ENCODE measurements around the gene PIPOX.

PIPOX gene

DNA sequence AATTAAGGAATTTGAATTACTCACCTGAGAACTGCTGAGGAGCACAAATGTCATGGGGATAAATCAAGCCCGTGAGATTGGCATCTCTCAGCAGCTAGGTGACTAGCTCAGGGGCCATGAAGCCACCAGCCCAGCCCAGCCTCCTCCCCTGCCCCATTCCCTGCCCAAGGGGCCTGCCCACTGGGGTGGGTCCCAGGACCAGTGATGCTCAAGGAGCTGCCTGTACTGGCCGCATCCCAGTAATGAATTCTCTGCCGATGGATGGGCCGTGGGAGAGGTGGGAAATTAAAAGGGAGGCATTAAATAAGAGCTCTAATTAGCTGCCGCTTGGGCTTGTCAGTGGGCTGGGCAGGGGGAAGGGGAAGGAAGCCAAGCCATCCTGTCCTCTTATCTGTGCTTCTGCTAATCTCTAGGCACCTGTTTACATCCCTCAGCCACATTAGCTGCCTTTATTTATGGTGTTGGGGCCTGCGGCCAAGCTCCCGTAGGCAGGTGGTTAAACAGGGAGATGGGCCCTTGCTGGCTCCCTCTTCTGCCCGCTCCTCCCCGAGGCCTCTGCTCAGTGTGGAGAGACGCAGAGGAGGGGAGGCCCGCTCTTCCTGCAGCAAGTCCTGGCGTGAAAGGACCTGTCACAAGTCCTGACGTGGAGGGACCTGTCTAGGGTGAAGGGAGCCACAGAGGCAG lies 48.8 kb downstream of the PIPOX start:
- in situ Hi-C loops (cut with HindIII; ENCODE audit: low sequenced_read_pairs): no loop called here

DNA sequence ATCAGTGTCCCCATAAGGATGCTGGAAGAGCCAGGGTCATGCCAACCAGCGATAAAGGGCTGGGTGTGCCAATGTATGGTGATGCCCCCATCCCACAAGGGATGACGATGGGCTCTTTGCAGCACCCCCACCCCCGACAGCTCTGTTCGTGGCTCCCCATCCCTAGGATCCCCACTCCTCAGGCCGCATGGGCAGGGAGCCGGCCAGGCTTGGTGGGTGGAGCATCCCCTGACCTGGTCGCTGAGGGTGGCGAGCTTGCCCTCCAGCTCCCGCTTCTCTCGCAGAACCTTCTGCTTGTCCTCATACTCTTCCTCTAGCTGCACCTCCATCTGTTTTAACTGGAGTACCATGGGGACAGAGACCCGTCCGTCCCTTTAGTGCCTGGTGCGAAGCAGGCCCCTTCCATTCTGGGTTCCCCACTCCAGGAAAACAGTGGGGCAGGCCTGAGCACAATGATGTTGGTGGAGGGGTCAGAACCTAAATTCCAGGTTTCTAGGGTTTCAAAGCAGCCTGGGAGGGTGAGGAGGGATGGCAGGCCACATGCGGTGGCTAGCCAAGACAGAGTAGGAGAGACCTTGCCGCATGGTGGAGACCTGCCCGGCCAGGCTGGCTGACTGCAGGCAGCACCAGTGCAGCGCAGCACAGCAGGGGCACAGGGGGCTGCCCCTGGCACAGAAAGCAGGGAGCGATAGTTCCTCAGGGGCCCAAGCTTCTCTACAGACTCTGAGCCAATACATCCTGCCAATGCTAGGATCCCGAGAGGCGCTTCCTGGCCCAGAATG lies 50.3 kb downstream of the PIPOX start:
- in situ Hi-C loops (cut with HindIII; ENCODE audit: low sequenced_read_pairs): no loop called here

DNA sequence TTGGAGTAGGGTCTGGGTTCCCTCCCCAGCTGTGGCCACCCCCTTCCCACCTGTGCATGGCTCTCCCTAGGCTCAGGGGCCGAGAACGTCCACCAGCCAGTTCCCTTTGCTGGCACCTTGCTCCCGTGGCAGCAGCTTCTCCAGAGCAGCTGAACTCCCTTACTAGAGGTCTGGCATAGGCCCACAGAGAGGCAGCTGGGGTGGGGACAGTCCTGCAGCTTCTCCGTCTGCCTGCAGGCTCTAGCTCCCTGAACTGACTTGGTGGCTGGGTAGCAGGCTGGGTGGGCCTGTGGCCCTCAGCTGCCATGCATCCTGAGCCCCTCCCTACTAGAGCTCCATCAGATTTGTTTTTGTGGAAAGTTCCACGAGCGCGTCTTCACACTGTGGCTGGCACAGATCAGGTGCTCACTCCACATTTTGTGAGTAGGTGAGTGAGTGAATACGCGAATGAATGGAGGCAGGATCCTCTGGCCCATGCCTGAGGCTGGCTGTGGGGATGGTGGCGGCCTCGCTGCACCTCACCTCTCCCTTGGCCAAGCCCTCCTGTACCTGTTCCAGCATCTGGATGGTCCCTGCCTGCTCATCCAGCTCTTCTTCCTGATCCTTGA lies 51.3 kb downstream of the PIPOX start:
- in situ Hi-C loops (cut with HindIII; ENCODE audit: low sequenced_read_pairs): no loop called here

DNA sequence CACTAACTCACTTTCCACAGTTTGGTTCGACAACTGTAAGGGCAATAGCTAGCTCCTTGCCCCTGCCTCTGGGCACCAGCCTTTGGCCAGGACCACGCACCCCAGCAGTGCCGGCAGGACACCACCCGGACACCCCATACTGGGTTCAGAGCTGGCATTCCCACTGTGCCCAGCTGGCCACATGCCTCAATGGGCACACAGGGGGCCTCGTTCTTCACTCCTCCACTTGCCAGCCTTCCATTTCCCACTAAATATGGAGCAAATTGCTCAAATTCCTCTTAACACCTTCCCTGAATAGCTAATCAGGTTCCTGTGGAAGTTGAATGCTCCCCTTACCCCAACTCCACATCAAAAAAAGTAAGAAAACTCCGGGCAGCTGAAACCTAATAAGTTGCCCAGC lies 52.5 kb downstream of the PIPOX start:
- in situ Hi-C loops (cut with HindIII; ENCODE audit: low sequenced_read_pairs): no loop called here

DNA sequence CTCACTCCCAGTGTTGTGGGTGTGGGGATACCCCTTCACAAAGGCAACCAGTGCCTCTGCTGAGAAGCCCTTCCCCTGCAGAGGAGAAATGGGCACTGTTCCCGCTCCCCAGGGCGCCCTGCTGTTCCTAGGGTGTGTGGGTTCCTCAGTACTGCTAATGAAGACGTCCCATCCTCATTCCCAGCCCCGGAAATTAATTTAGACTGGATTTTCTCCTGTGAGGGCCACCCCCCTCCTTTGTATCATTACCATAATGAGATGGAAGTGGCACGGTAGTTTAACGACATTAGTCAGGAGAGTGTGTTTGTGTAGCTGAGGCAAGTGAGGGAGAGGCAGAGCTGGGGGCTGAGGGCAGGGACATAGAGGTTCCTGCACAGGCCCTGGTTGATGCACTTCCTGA lies 53.2 kb downstream of the PIPOX start:
- in situ Hi-C loops (cut with HindIII; ENCODE audit: low sequenced_read_pairs): no loop called here

DNA sequence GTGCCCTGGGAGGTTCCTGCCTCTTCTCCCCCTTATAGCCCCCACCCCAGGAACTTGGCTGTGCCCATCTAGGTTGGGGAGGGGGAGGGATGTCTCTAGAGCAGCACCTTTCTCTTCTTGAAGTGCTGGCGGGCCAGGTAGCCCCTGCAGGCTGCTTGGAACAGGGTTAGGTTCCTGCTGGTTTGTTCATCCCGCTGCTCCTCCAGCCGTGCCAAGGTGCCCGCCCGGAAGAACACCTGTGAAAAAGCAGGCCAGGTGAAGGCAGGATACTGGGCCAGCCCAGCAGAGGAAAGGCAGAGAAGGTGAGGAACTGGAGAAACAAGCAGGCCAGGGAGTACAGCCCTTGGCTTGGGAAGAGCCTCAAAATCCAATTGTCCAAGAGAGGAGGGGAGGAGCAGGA lies 56.6 kb downstream of the PIPOX start:
- in situ Hi-C loops (cut with HindIII; ENCODE audit: low sequenced_read_pairs): no loop called here

DNA sequence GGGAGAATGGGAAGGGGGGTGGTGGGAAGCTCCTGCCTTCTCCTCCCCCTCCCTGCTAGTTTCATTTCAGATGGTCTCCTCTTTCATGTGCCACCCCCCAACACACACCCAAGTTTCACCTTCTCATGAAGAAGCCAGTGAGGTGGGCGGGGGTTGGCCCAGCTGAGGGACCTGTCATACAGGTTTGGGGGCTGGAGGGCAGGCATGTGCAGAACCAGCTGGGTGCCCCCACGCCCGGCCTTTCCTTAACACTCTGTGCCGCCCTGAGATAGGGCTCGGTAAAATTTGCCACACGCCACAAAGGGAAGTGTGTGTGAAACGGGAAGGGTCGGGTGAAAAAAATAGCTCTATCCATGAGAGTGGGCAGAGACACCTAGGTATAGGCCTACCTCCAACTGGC lies 57.4 kb downstream of the PIPOX start:
- in situ Hi-C loops (cut with HindIII; ENCODE audit: low sequenced_read_pairs): no loop called here

DNA sequence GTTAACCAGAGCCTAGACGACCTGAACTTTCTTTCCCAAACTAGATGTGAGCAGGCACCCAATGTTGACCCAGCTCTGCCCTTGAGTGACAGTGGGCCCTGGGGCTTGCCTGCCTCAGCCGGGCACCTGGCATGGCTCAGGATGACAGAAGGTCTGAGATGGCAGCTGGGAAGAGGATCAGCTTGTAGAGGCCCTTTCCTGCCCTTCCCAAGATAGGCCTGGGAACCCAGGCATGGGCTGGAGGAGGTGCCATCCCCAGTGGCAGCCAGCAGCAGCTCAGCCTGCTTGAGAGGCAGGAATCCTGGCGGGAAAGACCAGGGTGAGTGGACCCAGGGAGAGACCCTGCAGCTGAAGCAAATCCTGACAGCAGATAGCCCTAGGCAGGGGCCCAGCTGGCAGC lies 59.1 kb downstream of the PIPOX start:
- in situ Hi-C loops (cut with HindIII; ENCODE audit: low sequenced_read_pairs): no loop called here

DNA sequence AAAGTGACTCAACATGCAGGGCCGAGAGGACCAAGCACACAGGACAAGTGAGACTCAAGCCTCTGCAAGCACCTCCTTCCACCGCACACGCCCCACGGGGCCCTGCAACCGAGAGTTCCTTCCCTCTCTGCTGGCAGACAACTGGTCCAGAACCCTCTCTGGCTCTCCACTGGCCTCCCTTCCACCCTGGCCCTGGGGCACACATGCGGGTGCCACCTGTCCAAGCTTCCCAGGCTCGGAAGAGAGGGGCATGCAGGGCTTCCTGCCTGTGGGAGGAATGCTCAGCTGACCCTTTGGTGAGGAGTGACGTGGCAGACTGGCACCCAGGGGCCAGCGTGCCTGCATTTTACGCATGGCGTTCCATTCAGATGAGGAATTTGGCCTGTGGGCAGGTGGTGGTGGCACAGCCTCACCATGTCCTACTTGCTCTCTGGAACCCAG lies 59.8 kb downstream of the PIPOX start:
- in situ Hi-C loops (cut with HindIII; ENCODE audit: low sequenced_read_pairs): no loop called here

DNA sequence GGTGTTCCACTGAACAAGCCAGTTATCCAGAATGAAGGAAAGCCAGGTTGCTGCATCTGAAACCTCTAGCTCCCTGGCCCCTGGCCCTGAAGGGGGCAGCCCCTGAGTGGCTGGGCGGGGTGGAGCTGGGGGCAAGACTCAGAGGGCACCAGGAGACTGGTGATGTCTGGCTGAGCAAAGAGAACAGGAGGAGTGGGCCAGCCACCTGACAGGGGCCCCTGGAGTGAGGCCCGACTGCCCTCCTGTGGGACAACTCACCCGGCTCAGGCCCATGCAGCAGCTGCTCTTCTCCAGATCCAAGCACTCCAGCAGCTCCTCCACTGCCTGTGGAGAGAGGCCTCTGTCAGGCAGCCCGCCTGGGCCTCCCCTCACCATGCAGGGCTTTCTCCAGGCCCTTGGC lies 60.4 kb downstream of the PIPOX start:
- in situ Hi-C loops (cut with HindIII; ENCODE audit: low sequenced_read_pairs): no loop called here
